Measurements from ENCODE around the gene GTF2E1. TPM values are rescaled to one million over a fixed set of nuclear protein-coding genes. Genes with fewer than 3 reads are reported as not detected.

The GTF2E1 gene
- total RNA-seq, 2 donors from 2014 or later: 6.8 to 9.6 TPM

DNA sequence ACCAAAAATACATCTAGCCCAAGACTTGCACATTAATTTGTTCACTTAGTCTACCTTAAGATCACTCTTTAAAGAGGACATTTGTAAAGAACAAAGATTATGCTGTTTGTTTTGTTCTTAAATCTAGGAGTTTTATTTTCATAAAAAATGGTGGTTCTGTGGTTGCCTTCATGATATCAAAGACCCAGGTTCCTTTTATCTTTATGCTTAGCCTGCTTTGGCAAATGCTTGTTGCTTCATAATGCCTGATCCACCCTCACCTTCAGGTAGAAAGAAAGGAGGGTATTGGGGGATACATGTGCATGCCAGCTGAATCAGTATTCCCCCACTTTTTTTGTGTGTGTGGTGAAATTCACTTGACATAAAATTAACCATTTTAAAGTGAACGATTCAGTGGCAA lies 48.5 kb downstream of the GTF2E1 start:
- H3K36me3 ChIP-seq: no peaks in the 10 kb centered on the region
- H3K9me3 ChIP-seq: no peaks in the 10 kb centered on the region
- no peak for TF ChIP-seq CTCF (IDR thresholded peaks at IDR 0.05)
- DNase-seq (ENCODE audit: low spot score): no peak
- no peaks in the 10 kb centered on the region for H3K27me3 ChIP-seq
- H3K27ac ChIP-seq: no peak overlapping the region
- no peaks in the 10 kb centered on the region for H3K4me1 ChIP-seq
- H3K4me3 ChIP-seq: no peak overlapping the region

DNA sequence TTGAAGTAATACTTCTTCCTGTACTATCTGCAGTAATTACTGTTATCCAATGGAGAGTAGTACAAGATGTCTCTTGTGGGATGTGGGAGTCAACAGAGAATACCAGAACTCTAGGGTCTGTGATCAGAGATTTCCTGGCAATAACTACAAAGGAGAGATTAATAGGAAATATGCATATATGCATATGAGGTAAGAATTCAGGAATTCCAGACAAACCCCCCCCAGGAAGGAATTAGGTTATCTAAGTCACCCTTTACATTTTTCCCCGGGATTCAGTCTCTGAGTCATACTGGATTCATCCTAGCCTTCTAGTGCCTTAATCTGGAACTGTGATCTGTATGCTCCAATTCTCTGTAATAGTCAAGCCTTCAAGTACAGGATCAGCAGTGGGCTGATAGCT lies 49.4 kb downstream of the GTF2E1 start:
- Histone ChIP-seq H3K27ac (no peak overlapping the region), H3K4me3 (no peak overlapping the region), H3K4me1 (no peaks in the 10 kb centered on the region), H3K9me3 (no peaks in the 10 kb centered on the region), H3K27me3 (no peaks in the 10 kb centered on the region), H3K36me3 (no peaks in the 10 kb centered on the region)
- TF ChIP-seq CTCF (IDR thresholded peaks at IDR 0.05): no peak
- DNase-seq (ENCODE audit: low spot score): no peak

GRCh38 chr3:120793601-120794000 lies 51.1 kb downstream of the GTF2E1 start:
- TF ChIP-seq CTCF (IDR thresholded peaks at IDR 0.05): no peak
- no peaks in the 10 kb centered on the region for H3K27me3 ChIP-seq
- H3K9me3 ChIP-seq: no peaks in the 10 kb centered on the region
- DNase-seq (ENCODE audit: low spot score): no peak
- H3K4me1 ChIP-seq: no peaks in the 10 kb centered on the region
- H3K36me3 ChIP-seq: no peaks in the 10 kb centered on the region
- H3K27ac ChIP-seq: no peak overlapping the region
- no peak overlapping the region for H3K4me3 ChIP-seq

DNA sequence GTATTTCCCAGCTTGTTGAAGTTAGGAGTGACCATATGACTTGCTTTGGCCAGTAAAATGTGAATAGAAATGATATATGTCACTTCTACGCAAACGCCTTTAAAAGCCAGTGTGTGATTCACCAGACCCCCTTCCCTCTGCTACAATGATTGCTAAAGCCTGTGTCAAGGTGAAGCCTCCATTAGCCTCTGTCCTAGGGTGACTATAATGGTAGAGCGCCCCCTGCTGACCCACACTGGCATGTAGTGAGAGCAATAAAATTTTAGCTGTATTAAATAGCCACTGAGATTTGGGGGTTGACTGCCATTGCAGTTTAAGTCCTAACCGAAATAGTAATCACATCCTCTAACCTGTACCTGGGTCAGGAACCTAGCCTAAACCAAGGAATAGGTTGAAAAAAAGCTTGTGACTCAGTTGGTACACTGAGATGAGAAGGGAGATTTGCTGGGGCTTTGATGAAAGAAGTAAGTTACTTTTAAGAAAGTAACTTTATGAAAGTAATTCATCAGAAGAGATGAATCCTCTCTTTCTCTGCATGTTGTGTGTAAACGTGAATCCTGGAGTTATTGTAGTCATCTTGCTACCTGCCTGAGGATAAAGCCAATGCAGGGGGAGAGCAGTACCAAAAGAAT lies 52.6 kb downstream of the GTF2E1 start:
- DNase-seq (ENCODE audit: low spot score): peak; percentile 82
- Histone ChIP-seq H3K36me3 (no peaks in the 10 kb centered on the region), H3K9me3 (no peaks in the 10 kb centered on the region), H3K4me1 (no peaks in the 10 kb centered on the region), H3K27me3 (no peaks in the 10 kb centered on the region), H3K27ac (no peak overlapping the region), H3K4me3 (no peak overlapping the region)
- TF ChIP-seq CTCF (IDR thresholded peaks at IDR 0.05): peak; percentile 73 to 86

DNA sequence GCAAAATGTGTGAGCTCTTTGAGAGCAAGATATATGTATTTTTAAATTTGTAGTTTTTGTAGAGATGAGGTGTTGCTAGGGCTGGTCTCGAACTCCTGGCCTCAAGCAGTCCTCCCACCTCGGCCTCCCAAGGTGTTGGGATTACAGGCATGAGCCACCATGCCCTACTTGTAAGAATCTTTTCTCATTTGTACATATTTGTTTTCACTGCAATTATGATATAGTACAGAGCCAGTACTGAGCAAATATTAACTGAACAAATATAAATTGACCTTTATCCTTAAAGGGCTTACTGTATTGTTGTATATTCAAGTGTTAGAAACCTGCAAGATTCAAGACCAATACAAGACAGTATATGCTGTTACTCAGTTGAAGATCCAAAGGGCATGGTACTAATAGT lies 53.4 kb downstream of the GTF2E1 start:
- H3K27me3 ChIP-seq: no peaks in the 10 kb centered on the region
- H3K4me3 ChIP-seq: no peak overlapping the region
- H3K27ac ChIP-seq: no peak overlapping the region
- no peaks in the 10 kb centered on the region for H3K36me3 ChIP-seq
- TF ChIP-seq CTCF (IDR thresholded peaks at IDR 0.05): no peak
- H3K9me3 ChIP-seq: no peaks in the 10 kb centered on the region
- no peak for DNase-seq (ENCODE audit: low spot score)
- no peaks in the 10 kb centered on the region for H3K4me1 ChIP-seq

DNA sequence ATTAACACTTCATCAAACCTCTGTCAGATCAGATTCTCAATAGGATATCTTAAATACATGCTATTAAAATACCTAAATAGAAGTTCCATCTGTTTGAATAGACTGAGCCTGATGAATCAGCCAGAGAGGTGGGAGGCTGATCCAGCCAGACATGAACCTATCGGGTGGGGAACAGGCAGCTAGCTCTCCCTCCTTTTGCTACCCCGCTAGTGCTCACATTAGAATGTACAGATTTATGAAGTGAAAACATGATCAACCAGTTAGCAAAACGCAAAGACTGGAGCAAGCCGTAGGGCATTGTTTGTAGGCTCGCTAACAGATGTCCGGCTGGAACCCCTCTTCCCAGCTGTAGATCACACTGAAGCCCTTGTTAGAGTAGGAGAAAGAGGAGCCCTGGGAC lies 54.4 kb downstream of the GTF2E1 start:
- Histone ChIP-seq H3K27ac (no peak overlapping the region), H3K9me3 (no peaks in the 10 kb centered on the region)
- TF ChIP-seq CTCF (IDR thresholded peaks at IDR 0.05): no peak

More for the DNA sequence above, 54.4 kb downstream of the GTF2E1 start:
- Histone ChIP-seq H3K36me3 (no peaks in the 10 kb centered on the region), H3K27me3 (no peaks in the 10 kb centered on the region), H3K4me1 (no peaks in the 10 kb centered on the region), H3K4me3 (no peak overlapping the region)
- DNase-seq (ENCODE audit: low spot score): no peak

Measured in right atrium auricular region (tissue), 2 donors.